ENCODE measurements around the gene AOC3.

- no peak for TF ChIP-seq POLR2AphosphoS5 (IDR thresholded peaks at IDR 0.05)
- no peak for TF ChIP-seq POLR2A (IDR thresholded peaks at IDR 0.05)
These were observed 42.4 kb downstream of the AOC3 start for GRCh38 chr17:42893359-42893758.

Measured in gastroesophageal sphincter (tissue), 2 donors.